GM10847 (cell line): Measurements from ENCODE around the gene KRT34.

Source experiments
- POLR2A ChIP-seq: IDR thresholded peaks from 2 replicates; pipeline ENCODE4 v1.6.1; 2011; ENCODE audit not compliant: insufficient read length; ENCODE audit errors: extremely low read depth

The KRT34 gene

DNA sequence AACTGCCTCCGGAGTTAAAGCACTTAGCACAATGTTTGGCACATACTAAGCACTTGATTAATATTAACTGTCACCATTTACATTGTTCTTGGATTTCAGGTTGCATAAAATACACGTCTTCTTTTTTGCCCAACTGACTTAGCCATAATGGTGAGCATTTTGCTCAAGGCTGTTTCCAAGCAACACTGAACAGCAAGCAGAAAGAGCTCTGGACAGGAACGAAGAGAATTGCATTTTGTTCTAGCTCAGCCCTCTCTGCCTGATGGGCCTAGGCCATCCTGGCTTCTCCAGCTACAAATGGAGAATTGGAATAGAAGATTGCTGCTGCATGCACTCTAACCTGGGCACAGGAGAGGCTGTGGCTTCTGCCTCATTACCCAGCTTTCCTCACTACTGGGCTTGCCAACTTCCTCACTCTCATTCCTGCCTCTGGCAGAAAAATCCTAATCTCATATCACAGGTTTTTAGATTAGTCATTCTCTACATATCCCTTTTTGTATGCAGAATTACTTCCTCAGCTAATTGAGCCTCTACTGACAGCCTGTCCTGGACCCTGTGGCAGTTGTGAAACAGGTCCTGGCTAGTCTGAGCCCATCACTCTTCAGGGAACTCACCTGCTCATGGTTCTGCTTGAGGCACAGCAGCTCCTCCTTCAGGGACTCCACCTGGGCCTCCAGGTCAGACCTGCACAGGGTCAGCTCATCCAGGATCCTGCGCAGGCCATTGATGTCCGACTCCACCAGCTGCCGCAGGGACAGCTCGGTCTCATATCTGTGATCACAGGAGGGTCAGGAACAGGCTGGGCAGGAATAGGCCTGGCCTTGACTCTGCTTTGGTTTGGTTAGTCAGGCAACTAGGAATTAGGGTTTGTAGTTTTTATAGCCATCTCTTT, 34.0 kb downstream of the KRT34 start:
- TF ChIP-seq POLR2A, result no peak

DNA sequence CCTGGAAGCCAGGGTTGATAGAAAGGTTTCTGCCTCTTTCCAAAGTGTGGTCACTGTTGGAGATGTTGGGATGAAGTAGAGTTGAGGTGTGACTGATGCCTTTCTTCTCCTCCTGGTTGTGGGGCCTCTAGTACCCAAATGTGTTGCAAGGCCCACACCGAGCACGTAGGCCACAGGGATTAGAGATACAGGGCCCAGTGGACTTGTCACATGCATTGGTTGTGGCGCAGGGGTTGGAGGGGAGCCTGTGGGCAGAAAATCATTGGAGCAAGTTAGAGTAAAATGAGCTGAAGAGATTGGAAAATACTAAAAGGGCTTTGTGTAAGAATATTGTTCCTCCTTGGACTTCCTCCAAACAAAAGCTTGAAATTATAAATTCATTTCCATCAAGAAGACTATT, 36.1 kb downstream of the KRT34 start:
- TF ChIP-seq POLR2A, result no peak

DNA sequence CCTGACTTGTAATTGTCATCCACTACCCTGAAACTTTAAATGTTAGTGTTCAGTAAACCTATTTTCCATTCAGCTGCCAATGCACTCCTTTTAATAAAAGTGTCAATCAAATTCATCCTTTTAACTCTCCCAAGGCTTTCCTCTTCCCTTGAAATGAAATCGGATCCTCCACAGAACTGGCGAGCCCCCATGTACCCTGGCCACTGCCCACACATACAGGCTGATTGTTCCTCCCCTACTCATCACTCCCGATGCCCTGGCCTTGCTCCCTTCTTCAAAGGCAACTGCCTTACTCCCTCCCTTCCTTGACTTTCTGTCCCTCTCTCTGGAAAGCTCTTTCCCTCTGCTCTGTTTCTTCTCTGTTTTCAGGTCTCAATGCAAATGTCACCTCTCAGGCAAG, 39.1 kb downstream of the KRT34 start:
- no peak for TF ChIP-seq POLR2A

DNA sequence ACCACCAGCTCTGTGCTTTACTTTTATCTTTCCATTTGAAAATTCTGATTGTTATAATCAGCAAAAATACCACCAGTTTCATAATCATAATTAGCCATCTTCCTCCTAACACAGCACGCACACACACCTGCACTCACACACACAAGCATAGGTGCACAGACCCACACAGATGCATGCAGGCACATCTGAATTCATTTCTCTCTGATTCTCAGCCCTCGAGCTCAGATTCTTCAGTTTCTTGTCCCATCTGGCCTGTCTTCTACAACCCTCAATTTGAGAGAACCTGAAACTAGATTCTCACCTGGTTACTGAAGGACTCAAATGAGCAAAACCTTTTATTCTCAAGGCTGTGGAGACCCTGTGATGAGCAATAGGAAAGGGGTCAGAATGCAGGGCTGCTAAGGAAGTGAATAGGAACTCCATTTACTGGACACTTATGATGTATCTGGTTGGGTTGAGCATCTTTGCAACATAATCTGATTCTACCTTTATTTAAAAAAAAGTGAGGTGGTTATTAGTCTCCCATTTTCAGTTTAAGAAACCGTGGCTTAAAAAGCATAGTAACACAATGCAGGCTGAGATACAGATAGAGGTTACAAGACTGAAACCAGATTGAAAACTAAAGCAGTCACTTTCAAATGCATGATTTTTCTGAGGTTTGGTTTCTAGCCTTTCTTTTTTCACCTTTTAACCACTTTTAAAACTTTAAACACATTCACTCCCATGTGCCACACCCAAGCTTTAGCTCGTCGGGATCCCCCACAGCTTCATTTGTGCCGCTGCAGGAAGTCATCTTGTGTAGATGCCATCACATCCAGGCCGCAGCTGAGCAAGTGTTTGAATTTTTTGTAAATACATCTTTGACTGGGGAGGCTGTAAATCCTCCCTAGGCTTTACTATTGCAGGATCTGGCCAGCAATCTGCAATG, 40.9 kb downstream of the KRT34 start:
- TF ChIP-seq POLR2A, result no peak

DNA sequence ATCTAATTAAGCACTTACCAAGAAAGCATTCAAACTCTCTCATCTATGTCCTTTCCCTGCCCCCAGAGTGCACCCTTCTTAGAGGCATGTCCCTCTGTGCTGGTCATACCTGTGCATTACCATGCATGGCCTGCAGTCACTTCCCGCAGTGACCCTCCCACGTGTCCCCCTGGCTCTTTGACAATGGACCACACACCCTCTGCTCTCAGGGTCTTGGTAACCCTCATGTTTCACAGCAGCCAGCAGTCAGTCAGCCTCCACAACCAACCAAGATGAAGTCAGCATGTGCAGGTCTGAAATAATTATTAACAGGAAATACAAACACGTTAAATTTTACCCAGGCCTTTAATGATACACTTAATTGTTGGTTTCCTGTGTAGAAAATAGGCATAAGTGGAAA, 41.6 kb downstream of the KRT34 start:
- TF ChIP-seq POLR2A, result no peak

DNA sequence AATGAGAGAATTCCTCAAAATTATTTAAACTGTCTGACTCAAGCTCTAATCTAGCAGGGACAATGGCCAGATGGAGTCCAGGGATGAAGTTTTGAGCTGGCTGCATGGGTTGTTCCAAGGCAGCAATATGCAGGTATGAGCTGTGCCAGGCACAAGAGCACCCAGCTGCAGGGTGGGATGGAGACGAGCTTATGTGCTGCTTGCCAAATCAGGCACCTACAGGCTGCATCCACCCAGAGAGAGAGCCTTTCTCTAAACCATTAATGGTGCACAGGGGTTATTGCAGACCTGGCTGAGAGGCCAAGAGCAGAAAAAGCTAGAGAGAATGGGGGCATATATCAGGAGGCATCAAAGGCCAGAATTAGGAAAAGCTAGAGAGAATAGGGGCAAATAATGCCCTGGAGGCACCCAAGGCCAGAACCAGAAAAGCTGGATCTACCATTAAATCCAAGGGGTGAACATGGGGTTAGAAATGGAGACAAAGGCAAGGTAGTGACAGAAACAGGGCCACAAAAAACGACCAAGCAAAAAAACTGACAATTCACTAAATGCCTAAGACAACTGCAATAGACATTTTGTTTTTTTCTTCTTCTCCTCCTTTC, 42.4 kb downstream of the KRT34 start:
- no peak for TF ChIP-seq POLR2A

DNA sequence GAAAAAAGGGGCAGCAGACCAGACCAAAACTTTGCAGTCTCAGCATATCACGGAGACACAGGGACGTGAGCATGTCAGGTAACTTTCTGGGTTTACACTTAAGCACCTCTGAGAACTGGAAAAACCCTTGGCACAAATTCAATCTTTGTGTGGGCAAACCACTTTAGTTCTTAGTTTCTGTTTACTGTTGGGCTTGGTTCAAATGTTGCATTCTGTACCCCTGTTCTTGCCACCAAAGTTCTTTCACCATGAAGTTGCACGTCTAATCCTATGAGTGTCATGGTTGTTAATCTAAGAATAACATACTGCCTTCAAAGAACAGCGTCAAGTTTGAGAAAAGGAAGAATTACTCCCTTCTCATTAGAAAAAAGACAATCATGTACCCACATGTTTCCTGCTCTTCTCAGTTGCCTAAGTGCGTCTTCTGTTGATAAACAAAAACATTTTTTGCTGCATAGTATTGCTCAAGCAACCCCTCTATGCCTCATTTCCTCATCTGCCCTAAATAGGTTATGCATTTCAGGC, 43.1 kb downstream of the KRT34 start:
- TF ChIP-seq POLR2A, result no peak

DNA sequence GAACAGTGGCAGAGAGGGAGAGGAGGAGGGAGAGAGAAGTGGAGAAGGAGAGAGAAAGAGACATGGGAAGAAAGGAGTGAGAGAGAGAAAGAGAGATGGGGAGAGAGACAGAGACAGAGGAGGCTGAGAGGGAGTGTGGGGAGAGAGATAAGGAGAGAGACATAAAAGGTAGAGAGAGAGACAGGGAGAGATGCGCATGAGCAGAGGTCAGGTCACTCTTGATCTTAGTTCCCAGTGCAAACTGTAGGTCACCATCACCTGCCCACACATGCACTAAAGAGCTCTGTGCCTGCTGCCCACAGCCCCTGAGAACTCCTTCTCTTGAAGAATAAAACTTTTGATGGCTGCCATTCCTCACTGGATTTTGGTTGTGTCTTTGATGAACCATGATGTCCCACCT, 46.4 kb downstream of the KRT34 start:
- no peak for TF ChIP-seq POLR2A

GRCh38 chr17:41334385-41335305, 47.5 kb downstream of the KRT34 start:
- no peak for TF ChIP-seq POLR2A

DNA sequence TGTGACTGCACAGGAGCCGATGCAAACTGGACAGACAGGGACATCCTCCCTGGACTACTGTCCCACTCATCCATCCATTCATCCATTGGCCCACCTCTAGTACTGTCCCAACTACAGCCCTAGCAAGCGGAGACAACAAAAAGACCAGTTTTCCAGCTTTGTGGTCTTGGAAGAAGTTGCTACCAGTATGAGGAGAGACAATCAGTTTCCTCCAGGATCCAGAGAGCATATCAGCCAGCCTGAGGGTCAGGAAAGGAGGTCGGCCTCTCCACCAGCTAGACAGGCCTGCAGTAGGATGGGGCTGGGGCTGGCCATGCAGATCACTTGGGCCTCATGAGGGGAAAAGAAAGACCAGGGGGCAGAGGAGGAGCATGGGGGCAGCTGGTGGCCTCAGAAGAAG, 48.3 kb downstream of the KRT34 start:
- TF ChIP-seq POLR2A, result no peak

DNA sequence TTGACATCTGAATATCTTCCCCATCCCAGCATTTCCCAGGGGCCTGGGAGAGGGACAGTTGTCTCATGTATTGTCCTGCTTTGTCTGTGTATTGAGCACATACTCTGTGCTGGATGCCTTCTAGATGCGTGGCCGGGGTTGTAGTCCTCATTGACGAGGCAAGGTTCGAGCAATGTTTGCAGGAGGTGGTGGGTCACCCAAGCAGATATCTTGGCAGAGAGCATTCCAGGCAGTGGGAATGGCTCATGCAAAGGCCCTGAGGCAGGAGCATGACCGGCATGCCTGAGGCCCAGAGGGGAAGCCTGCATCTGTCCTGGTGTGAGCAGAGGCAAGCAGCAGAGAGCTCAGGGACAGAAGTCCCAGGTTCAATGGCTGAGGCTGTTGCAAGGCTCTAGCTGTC, 49.0 kb downstream of the KRT34 start:
- no peak for TF ChIP-seq POLR2A

- no peak for TF ChIP-seq POLR2A
These were observed 49.9 kb downstream of the KRT34 start for GRCh38 chr17:41332239-41332638.

GRCh38 chr17:41331606-41332005, 50.5 kb downstream of the KRT34 start:
- no peak for TF ChIP-seq POLR2A

- TF ChIP-seq POLR2A, result no peak
These were observed 52.7 kb downstream of the KRT34 start for GRCh38 chr17:41329279-41329948.
